Right ventricle myocardium inferior (tissue), 1 donor: ENCODE measurements around the gene PARS2. TPM values are rescaled to one million over a fixed set of nuclear protein-coding genes. Genes with fewer than 3 reads are reported as not detected.

Experiments
- ATAC-seq: fragments of 200-7000 bp; cut with Tn5 transposase; one replicate; pipeline ENCODE4 v1.9.1; 2020; ENCODE audit warnings: mild to moderate bottlenecking, moderate library complexity
- DNase-seq: peaks from one replicate; pipeline ENCODE4 v3.0.0; 2021; ENCODE audit errors: missing footprints
- intact Hi-C: fragments of 100-400 bp; cut with DNase I; formaldehyde crosslinking; loops from one replicate; pipeline ENCODE4 v1.11.0; 2022
- total RNA-seq: library from RNA; stranded (reverse); fragmentation: NEBNext Ultra II Directional; extraction: Animal tissue kit (Norgen Biotek cat#: 25700); gene quantifications from one replicate; pipeline ENCODE4 v1.2.1, GENCODE V29; 2021
- donor health status: DM: no; HTN: yes; CAD: no; lungs with severe emphysema.

The PARS2 gene
- total RNA-seq, 1 donor from 2014 or later, result 4.2 TPM

- intact Hi-C loops, result no loop called here
- ATAC-seq (no peak), DNase-seq (no peak)
These were observed 39.6 kb upstream of the PARS2 start for GRCh38 chr1:54803761-54804470.

DNA sequence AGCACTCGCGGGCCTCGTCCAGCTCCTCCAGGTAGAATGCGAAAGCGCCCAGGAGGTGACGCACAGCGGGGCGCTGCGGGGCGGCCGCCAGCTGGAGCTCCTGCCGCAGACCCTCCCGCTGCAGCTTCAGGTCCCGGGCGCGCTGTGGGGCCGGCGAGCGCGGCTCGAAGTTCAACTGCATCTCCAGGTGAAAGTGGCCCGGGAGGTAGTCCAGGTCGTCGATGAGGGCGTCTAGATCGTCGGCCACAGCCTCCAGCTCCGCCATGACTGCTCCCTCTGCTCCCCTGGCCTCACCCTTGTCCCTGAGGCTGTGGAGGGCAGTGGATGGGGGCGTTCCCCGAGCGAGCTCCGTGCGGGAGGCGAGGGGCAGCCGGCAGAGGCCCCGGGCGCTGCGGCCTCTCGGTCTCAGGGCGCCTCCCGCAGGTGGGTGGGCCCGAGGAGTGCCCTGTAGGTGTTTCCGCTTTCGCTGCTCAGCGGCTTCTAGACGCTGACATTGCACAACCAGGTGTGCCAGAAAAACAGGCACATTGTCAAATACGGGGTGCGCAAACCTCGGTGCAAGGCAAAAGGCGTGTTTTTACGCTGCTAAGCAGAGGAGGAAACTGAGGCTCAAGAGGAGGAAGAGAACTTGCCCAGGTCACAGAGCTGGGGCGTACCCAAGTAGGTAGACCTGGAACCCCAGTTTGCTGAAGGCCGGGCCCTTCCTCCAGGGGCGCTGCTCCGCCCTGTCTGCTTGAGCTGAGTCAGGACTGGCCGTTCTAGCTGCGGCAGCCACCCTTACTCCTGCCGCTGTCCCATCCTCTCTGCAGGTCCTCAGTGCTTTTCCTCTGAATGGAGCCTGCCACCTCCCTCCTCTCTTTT is 36.8 kb upstream of the PARS2 start, which contains the start of gene TTC22:
TSS of gene TTC22 (minus strand) at position 425 of the 861 bp plus-strand sequence. CDS start at position 265, 160 bp downstream.
- ATAC-seq (no peak), DNase-seq (peak; percentile 81)
- intact Hi-C loops, result no loop called here

- no peak for DNase-seq
- no peak for ATAC-seq
- intact Hi-C loops, result no loop called here
These were observed 35.9 kb upstream of the PARS2 start for GRCh38 chr1:54800041-54800898.

DNA sequence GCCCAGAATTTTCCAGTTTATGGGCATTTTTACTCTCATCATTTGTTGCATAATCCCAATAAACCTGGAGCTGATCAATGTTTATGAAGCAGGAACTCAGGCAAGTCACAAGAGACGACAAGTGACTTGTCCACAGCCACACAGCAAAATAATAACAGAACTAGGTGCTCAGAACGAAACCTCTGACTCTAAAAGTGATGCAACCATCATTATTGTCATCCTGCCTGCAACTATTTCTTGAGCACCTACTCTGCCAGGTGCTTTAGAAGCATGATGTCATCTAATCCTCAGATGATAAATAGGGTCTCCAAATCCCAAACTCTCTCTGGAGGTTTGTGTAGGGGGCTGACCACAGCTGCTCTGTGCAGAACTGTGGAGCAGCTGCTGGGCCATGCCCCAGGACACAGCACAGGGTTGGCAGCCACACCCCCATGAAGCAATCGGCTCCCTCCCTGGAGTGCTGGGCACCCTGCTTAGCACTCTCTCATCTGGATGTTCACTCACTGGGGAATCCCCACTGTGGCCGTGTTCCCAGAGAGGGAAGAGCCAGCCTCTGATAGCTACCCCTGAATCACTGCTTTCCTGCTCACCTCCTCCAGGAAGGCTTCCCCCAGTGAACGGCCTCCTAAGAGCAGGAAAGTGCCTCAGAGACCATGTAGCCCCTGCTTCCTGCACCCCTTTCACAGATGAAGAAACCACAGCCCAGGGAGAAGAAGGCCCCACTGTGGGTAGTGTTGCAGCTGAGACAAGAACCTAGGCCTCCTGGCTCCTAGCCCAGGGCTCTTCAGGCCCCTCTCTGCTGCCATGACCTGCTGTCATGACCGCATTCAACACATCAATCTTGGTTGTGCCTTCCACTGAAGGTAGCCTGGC is 34.7 kb upstream of the PARS2 start:
- ATAC-seq (no peak), DNase-seq (no peak)
- intact Hi-C loops, result no loop called here

DNA sequence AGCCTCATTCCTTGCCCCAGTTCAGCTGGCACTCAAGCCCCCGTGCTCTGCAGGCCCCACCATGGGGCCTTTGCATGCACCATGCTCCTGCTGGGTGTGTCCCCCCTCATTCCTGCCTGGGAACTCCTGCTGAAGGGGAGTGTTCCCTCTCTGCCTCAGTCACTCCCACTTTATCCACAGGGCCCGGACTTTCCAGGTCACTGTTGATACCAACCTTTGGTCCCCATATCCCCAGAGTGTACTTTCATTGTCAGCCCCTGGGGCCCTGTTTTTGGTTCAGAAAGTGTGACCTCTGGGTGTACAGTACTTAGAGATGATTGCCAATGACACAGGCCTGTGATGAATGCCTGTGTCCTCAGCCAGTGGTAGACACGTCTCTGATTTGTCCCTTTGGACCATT is 33.9 kb upstream of the PARS2 start:
- ATAC-seq, result no peak
- no peak for DNase-seq
- intact Hi-C loops, result no loop called here

GRCh38 chr1:54796902-54797301 is 32.6 kb upstream of the PARS2 start:
- ATAC-seq (no peak), DNase-seq (no peak)
- intact Hi-C loops, result no loop called here

GRCh38 chr1:54795841-54796468 is 31.6 kb upstream of the PARS2 start:
- DNase-seq, result no peak
- ATAC-seq, result no peak
- intact Hi-C loops, result no loop called here

DNA sequence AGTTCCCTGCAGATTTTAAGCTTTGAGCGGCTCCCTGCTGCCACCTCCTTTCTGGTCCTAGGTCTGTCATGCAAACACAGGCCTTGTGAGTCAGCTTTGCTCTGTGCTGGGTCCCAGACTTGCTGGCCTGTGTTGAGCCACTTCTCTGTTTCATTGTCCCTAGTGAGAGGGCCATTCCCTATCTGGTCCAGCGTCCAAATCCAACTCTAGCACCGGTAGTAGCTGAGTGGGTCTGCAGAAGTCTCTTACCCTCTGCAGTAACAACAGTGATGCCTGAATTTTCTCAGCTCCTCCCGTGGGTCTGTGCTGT is 31.0 kb upstream of the PARS2 start:
- DNase-seq (no peak), ATAC-seq (no peak)
- intact Hi-C loops, result no loop called here

DNA sequence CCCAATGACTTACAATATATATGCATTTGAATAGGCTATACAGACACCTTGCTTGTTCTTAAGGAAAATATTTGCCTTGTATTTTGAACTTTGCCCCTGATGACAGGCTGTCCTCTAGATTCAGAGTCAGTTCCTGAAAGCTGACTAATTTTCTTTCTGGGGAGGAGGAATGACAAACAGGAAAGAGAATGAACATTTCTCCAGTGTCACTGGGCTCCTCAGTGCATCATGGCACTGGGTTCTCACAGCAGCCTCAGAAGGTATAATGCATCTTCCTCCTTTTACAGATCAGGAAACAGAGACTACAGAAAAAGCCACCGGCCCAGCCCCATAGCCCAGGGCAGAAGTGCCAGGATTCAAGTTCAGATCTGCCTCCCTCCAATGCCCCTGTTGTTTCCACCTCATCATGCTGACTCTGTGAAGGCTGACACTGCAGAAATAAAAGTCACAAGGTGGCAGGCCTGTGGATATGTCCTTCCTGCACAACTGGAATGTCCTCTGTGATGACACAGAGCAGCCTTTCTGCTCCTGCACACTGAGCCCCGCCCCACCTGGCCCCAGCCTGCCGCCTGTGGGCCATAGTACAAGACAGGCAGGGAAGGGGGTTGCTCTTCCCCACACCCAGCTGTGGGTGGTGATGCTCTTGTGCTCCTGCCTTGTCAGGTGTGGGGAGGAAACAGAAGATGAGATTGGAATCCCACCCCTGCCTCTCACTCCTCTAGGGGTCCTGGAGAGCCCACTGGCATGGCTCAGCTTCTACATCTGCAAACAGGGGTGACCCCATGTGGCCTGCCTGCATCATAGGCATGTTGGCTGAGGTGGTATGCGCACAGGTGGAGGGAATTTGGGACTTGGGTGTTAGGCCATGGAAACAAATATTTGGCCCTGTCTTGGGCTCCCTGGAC is 30.4 kb upstream of the PARS2 start:
- ATAC-seq, result no peak
- no peak for DNase-seq
- intact Hi-C loops, result no loop called here

GRCh38 chr1:54792686-54793282 is 28.5 kb upstream of the PARS2 start:
- ATAC-seq (no peak), DNase-seq (no peak)
- intact Hi-C loops, result no loop called here

GRCh38 chr1:54791880-54792522 is 27.7 kb upstream of the PARS2 start:
- intact Hi-C loops, result no loop called here
- no peak for ATAC-seq

DNA sequence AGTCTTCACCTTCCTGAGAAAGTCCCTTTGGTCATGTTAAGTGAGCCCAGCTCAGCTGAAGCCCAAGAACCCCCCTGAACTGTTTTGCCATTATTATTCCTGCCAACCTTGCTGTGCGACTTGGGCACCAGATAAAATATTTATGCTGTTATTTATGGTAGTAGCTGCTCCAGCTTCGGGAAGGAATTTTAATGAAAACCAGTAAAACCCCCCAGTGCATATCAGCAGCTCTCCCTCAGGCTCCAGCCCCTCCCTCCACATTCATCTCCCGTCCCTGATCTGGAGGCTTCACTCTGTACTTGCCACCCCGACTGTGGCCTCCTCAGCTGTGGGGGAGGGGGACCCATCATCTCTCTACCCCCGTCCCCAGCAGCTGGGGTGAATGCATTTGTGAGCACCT is 24.1 kb upstream of the PARS2 start:
- DNase-seq (no peak), ATAC-seq (no peak)
- intact Hi-C loops, result no loop called here

More at GRCh38 chr1:54791880-54792522, 27.7 kb upstream of the PARS2 start:
- no peak for DNase-seq

DNA sequence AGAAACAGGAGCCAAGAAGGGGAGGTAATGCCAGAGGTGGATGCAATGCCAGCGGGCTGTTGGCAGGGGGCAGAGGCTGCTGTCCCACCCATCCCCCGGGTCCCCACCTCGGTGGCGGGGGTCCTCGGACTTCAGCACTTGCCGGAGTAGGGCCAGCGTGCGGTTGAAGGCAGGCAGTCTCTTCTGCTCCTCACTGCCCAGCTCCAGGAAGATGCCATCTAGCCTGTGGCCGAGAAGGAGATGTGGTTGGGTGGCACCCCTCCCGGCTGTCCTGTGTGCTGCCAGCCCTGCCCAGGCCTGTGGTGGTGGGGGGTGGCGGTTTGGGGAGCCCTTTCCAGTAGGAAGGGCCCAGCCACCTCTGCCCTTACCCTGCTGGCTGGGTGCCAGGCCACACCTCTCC is 23.3 kb upstream of the PARS2 start:
- intact Hi-C loops, result no loop called here
- DNase-seq (no peak), ATAC-seq (no peak)

DNA sequence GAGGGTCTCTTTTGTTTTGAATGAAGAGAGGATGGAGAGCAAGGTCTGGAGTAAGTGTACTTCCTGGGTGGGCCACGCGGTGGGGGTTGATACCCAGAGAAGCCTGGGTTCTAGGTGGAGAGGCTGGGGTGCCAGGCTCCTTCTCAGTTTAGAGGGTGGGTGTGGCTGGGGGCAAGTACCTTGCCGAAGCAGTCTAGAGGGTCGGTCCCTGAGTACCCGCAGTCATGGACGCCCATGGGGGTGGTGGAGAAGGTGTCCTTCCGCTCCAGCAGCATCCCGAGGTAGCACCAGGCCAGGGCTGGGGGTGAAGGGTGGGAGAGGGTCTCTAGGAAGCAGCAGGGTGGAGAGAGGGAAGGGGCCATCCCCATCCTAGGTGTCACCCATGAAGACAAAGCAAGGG is 22.5 kb upstream of the PARS2 start:
- ATAC-seq (no peak), DNase-seq (no peak)
- intact Hi-C loops, result no loop called here

- no peak for ATAC-seq
- intact Hi-C loops, result no loop called here
- DNase-seq, result no peak
These were observed 19.7 kb upstream of the PARS2 start for GRCh38 chr1:54784066-54784465.

DNA sequence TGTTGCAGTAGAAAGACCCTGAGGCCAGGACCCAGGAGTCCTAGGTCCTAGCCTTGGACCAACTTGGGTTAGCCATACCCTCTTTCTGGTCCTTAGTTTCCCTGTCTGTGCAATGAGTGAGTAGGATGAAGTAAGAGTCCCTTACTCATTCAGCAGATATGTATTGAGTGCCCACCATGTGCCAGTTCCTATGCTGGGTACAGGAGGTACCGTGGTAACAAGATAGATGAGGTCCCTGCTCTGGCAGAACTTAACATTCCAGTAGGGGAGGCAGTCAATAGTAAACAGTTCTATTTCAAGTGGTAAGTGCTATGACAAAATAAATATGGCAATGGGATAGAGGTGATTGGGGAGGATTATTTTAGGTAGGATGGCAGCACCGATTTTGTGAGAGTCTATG is 18.3 kb upstream of the PARS2 start:
- ATAC-seq, result no peak
- no peak for DNase-seq
- intact Hi-C loops, result no loop called here
